Endothelial cell of umbilical vein (primary cell): ENCODE results near the gene PCDHA8. TPM values are rescaled to one million over a fixed set of nuclear protein-coding genes. Genes with fewer than 3 reads are reported as not detected.
A peak's percentile ranks its signal among the peaks of the same experiment; 100 is the strongest.
"Not testable (repeated sequence)": the region's sequence is repeated elsewhere in the genome, so short reads cannot be mapped to it uniquely, and the experiment has no call there.

Experiments
- BruUV-seq: library from RNA; stranded (reverse); fragments of 400-500 nt; replicated peaks from 2 replicates; lab custom pipeline; 2021; lab: Mats Ljungman, UMichigan
- CTCF ChIA-PET: fragments of 300-600, 350-600 bp; sonication (Branson Sonifier 250); formaldehyde crosslinking; loops from one replicate; lab custom pipeline; 2021; ENCODE audit warnings: antibody characterized with exemption, inconsistent platforms; lab: Charles Lee
- POLR2A ChIA-PET: fragments of 300-600, 350-600 bp; sonication (Branson Sonifier 250); formaldehyde crosslinking; loops from one replicate; lab custom pipeline; 2021; ENCODE audit warnings: antibody characterized with exemption, inconsistent platforms; lab: Charles Lee
- DNase-seq: peaks from one replicate; pipeline ENCODE4 v3.0.0-alpha.2; 2011; ENCODE audit warnings: low read depth, low spot score
- FAIRE-seq: peaks from 2 replicates; lab custom pipeline; 2011; peaks lifted over from hg19 to GRCh38; lab: Jason Lieb, UNC
- H2AFZ ChIP-seq: 2 replicates; pipeline ENCODE4 v1.6.0; 2012; ENCODE audit warnings: low read depth, low read length, control low read depth, inconsistent platforms
- H3K27ac ChIP-seq: 2 replicates; pipeline ENCODE4 v1.5.1; 2011; ENCODE audit warnings: low read depth, mild to moderate bottlenecking, control low read depth, low read length, moderate library complexity; ENCODE audit not compliant: insufficient read depth
- H3K27me3 ChIP-seq, 2 experiments: 2 replicates each; pipeline versions ENCODE4 v1.6.0 to v1.6.1; 2011; ENCODE audit warnings: low read length in 2 of 2, mixed read lengths in 1 of 2; ENCODE audit not compliant: control insufficient read depth in 2 of 2, insufficient read depth in 2 of 2
- H3K36me3 ChIP-seq, 2 experiments: 2 replicates in 1 of 2; 3 replicates in 1 of 2; pipeline ENCODE4 v1.5.1; 2011; ENCODE audit warnings: low read length in 2 of 2, mild to moderate bottlenecking in 1 of 2, moderate library complexity in 1 of 2; ENCODE audit not compliant: control insufficient read depth in 2 of 2, insufficient read depth in 2 of 2; ENCODE audit errors: extremely low read depth in 1 of 2
- H3K4me1 ChIP-seq: 3 replicates; pipeline ENCODE4 v1.5.1; 2011; ENCODE audit warnings: mild to moderate bottlenecking, low read length; ENCODE audit not compliant: control insufficient read depth, insufficient read depth; ENCODE audit errors: extremely low read depth
- H3K4me2 ChIP-seq: 2 replicates; pipeline ENCODE4 v1.6.1; 2011; ENCODE audit warnings: low read length, control low read depth, mixed read lengths; ENCODE audit not compliant: insufficient read depth
- H3K4me3 ChIP-seq, 3 experiments: fragments of 200-600 bp in 1 of 3; sonication (generic), shearing (Covaris generic) in 1 of 3; replicated peaks in 1 of 3; 2 replicates each; pipeline ENCODE4 v1.5.1; 2011 to 2016; ENCODE audit warnings: control low read depth in 3 of 3, low read length in 3 of 3, mild to moderate bottlenecking in 2 of 3, inconsistent platforms in 1 of 3, low read depth in 1 of 3, moderate library complexity in 1 of 3; ENCODE audit not compliant: insufficient read depth in 1 of 3
- H3K79me2 ChIP-seq: 2 replicates; pipeline ENCODE4 v1.6.0; 2012; ENCODE audit warnings: low read length, inconsistent platforms; ENCODE audit not compliant: control insufficient read depth, insufficient read depth
- H3K9ac ChIP-seq: replicated peaks from 2 replicates; pipeline ENCODE3; 2011; ENCODE audit warnings: low read length, control low read depth; ENCODE audit not compliant: insufficient read depth; ENCODE audit errors: extremely low read depth
- H3K9me1 ChIP-seq: replicated peaks from 3 replicates; pipeline ENCODE4 v1.6.0; 2011; ENCODE audit warnings: mild to moderate bottlenecking, low read length; ENCODE audit not compliant: control insufficient read depth, insufficient read depth; ENCODE audit errors: extremely low read depth
- H3K9me3 ChIP-seq: replicated peaks from 2 replicates; pipeline ENCODE4 v1.5.1; 2012; ENCODE audit warnings: low read length, inconsistent platforms; ENCODE audit not compliant: control insufficient read depth, insufficient read depth
- H4K20me1 ChIP-seq: replicated peaks from 2 replicates; pipeline ENCODE3; 2011; ENCODE audit warnings: mild to moderate bottlenecking, low read length; ENCODE audit not compliant: control insufficient read depth, insufficient read depth; ENCODE audit errors: extremely low read depth
- CTCF ChIP-seq, 2 donors: IDR thresholded peaks; 1 replicate in 1 of 2; 2 replicates in 1 of 2; pipeline ENCODE4 v1.5.1; 2011; ENCODE audit warnings: low read length in 2 of 2, mild to moderate bottlenecking in 2 of 2, moderate library complexity in 2 of 2, control low read depth in 1 of 2, inconsistent platforms in 1 of 2, low read depth in 1 of 2; ENCODE audit not compliant: insufficient read depth in 1 of 2; ENCODE audit errors: extremely low read depth in 1 of 2
- POLR2AphosphoS5 ChIP-seq: IDR thresholded peaks from 2 replicates; pipeline ENCODE4 v1.6.1; 2012; ENCODE audit warnings: low read depth, mild to moderate bottlenecking, control low read depth, low read length, moderate library complexity; ENCODE audit not compliant: insufficient read depth
- dilution Hi-C: fragments of 300-500 bp; cut with MboI; formaldehyde crosslinking; loops from one replicate; pipeline ENCODE4 v1.15.0; 2019; ENCODE audit warnings: low sequenced_read_pairs; ENCODE audit not compliant: extremely low pct_ligation_motif_present
- intact Hi-C: fragments of 100-400 bp; cut with micrococcal nuclease; formaldehyde crosslinking; loops from one replicate; pipeline ENCODE4 v1.10.0; 2022
- polyA plus RNA-seq, 4 experiments: library from polyadenylated mRNA; depleted of rRNA in 3 of 4; stranded (reverse) in 3 of 4; unstranded in 1 of 4; fragments of >200 nt; gene quantifications; 2 replicates each; pipeline versions ENCODE4 v1.2.1 to v1.2.3, GENCODE V29; 2011 to 2012; ENCODE audit warnings: missing spikeins in 1 of 4
- total RNA-seq: library from RNA; stranded (reverse); gene quantifications from 2 replicates; pipeline ENCODE4 v1.2.3, GENCODE V29; 2021

The PCDHA8 gene
- total and polyA plus RNA-seq, 2 donors (not counting 3 experiments of a cell fraction or from before 2014, with no cell fraction given): not detected

GRCh38 chr5:140806834-140807775 lies 33.9 kb upstream of the PCDHA8 start, which contains the start of gene PCDHA4:
TSS of gene PCDHA4 (plus strand) at chr5:140807068.
- BruUV-seq: no TSS peak
- no peaks in the 10 kb centered on the region for H3K36me3 ChIP-seq
- no peaks in the 10 kb centered on the region for H3K9me3 ChIP-seq
- peak; percentile 12 for DNase-seq
- no peaks in the 10 kb centered on the region for H3K4me1 ChIP-seq
- ChIA-PET POLR2A (no interaction called here), CTCF (interaction anchor here (1.1 to 2.0 kb wide), 4 partner anchors 19 to 242 kb away, joined by 3 to 4 read pairs (median 3); no protein-coding TSS in a partner anchor)
- no peaks in the 10 kb centered on the region for H4K20me1 ChIP-seq
- H3K9me1 ChIP-seq: no peaks in the 10 kb centered on the region
- no peak within 1 kb of the TSS for H3K27ac ChIP-seq
- no peak within 1 kb of the TSS for H3K9ac ChIP-seq
- no peak within 1 kb of the TSS for H3K4me3 ChIP-seq
- H3K4me2 ChIP-seq: no peak within 1 kb of the TSS
- TF ChIP-seq POLR2AphosphoS5 (no peak), CTCF (IDR thresholded peaks at IDR 0.05; ENCODE audit: extremely low read depth in 1 of 2, insufficient read depth in 1 of 2, low read depth in 1 of 2, low read length in 2 of 2) (peak; percentile 43 to 53)
- dilution Hi-C loops: no loop called here
- FAIRE-seq: no peak
- intact Hi-C loops: no loop called here
- no peaks in the 10 kb centered on the region for H3K27me3 ChIP-seq
- no peaks in the 10 kb centered on the region for H3K79me2 ChIP-seq
- H2AFZ ChIP-seq: no peak within 1 kb of the TSS

- CTCF ChIA-PET: interaction anchor here (1.2 to 1.3 kb wide), 2 partner anchors 39 to 241 kb away, joined by 3 read pairs; no protein-coding TSS in a partner anchor
- H3K27ac ChIP-seq, intact Hi-C loops, H3K9me3 ChIP-seq, POLR2A ChIA-PET, H4K20me1 ChIP-seq, FAIRE-seq, DNase-seq, H3K9ac ChIP-seq, H3K4me3 ChIP-seq, H3K36me3 ChIP-seq, H3K27me3 ChIP-seq, dilution Hi-C loops, H3K9me1 ChIP-seq, H3K4me2 ChIP-seq, H2AFZ ChIP-seq, H3K4me1 ChIP-seq, H3K79me2 ChIP-seq, BruUV-seq: not testable (repeated sequence)
These were observed 32.6 kb upstream of the PCDHA8 start for GRCh38 chr5:140808241-140808888.
